NCI-H345 (cell line): Measurements from ENCODE around the gene AK5.

ENCODE experiments used
- DNase-seq: peaks from one replicate; lab custom pipeline; 2025; lab: John Stamatoyannopoulos, UW

AK5 gene

DNA sequence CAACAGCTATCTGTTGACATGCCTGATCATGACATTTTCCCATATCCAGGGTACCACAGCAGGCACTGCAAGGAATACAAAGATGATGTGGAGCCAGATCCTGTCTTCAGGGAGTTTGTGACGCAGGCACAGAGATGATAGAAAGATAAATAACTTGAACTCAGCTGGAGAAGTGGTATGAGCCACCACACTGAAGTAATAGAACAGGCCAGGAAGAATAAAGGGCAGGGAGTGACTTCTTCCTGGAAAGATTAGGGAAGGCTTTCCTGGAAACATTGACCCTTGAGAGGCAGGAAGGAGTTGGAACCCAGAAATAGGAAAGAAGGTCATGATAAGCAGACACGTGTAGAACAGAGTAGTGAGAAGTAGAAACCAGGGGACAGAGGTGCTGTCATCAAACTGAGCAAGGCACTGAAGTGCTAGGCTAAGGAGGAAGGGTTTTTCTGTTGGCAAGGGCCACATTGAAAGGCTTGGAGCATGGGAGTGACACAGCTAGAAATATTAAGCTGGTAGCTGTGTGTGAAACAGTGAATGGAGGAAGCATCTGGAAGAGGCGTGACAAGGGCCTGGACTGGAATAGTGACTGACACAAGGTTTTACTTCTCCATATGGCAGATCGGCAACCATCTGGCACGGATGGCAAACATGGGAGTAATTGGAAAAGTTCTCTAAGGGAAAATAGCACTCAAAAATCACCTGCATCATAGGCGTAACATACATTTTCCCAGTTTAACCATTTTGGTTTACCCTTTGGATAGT, 68.4 kb downstream of the AK5 start:
- DNase-seq = no peak

DNA sequence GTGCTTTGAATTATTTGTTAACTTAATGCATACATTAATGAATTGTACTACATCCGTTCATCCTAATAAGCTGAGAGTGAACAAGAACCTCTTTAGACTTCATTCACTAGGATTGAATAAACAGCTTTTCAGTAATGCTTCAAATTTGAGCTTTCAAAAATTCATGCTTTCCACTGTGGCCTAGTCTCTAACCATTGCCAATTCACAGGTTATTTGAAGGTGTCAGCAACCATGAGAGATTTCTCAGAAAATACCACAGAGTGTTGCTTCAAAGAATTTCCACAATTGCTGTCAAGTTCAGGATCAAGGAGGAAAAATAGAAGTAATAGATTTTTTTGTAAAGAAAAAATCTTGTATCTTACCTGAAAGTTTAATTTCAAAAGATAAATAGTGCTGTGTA, 72.7 kb downstream of the AK5 start:
- no peak for DNase-seq

DNA sequence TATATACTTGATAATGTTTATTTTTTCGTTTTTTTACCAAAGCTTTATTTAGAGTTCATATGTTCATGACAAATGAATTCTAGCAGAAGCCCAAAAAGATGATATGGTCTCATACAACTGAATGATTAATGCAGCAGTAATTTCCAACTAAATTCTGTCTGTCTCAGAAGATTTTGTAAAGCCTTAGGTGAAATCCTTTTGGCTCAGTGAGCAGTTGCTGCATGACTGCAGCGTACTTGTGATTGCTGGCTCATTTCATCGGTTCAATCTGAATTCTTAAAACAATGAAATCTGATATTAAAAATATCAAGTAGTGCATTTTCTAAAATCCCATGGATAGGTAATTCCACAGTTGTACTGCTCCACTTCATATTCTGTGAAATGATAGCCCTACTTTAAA, 73.2 kb downstream of the AK5 start:
- no peak for DNase-seq

DNA sequence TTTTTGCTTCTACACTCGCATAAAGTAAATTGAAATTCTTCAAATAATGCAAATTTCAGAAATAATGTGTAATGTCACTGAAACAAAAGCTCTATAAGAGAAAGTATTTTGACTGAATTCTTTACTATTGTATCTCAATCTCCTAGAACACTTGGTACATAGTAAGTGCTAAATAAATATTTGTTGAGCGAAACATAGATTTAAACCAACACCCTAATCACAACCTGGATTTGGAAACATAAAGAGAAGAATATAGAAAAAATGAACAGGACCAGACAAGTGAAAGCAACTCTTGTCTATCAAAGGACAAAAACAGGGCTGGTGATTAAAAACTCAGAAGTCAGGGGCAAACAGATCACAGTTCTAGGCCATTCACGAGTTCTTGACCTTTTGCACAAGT, 74.3 kb downstream of the AK5 start:
- DNase-seq = no peak

DNA sequence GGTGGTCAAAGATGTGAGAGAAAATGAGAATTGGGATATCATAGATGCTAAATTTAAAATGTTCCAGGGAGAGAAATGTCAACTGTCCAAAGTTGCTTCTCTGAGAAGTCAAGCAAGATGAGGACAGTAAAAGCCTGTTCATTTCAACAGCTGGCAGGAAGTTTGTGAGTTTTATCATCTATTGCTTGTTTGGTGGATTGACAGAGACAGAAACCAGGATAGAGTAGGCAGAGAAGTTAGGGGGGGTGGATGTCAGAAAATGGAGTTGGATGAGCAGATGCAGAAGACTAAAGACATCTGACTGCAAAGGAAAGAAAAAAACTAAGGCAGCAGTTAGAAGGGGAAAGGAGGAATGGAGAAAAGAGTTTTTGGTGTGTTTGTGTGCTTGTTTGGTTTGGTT, 78.4 kb downstream of the AK5 start:
- DNase-seq = no peak

DNA sequence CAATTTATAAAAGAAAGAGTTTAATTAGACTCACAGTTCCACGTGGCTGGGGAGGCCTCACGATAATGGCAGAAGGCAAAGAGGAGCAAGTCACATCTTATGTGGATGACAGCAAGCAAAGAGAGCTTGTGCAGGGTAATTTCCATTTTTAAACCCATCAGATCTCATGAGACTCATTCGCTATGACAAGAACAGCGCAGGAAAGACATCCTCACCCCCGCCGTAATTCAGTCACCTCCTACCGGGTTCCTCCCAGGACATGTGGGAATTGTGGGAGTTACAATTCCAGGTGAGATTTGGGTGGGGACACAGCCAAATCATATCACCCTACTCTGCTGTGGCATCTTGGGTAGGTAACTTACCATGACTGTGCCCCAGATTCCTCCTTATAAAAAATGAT, 79.8 kb downstream of the AK5 start:
- DNase-seq = no peak

DNA sequence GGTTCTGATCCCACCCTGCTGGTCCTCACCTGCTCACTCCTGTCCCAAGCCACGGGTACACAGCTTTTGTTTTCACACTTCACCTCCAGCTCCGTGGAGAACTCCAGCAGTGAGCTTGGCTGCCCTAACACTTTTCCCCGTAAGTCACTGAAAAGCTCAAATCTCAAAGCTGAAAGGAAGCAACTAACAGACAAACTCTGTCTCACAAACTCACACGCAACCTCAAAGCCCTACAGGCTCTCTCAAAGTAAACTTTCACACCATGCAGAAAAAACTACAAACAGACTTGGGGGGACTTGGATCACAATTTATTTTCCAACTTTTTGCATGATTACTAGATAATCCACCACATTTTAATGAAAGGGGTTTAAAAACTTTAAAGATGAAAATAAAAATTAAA, 88.3 kb downstream of the AK5 start:
- no peak for DNase-seq

DNA sequence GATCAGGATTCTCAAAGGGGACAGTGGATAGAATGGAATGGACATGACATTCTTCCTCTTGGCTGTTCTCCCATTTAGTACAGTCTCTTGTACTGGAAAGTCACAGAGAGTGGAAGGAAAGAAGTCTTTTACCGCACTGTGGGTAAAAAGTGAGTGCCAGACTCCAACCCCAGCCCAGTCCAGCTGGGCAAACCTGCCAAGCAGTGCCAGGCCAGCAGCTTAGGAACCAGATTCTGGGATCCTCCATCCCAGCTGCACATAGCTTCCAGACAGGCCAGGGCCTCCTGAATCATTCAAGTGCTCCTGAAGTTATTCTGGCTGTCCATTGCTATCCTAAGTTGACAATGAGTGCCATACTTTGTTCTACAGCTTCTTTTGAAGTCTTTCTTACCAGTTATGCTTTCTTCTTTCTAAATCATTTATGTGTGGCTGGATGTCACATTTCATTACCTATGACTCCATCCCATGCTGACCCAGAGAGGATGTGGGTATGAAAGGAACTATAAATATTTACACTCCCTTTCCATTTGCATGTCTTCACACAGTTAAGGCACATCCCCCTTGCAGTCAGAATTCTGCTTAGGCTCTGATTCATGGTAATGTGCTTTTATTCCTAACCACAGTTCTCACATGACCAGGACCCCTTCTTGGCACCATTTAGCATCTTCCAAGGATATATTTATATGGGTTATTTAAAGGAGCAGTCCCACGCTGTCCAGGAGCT, 88.9 kb downstream of the AK5 start:
- no peak for DNase-seq

DNA sequence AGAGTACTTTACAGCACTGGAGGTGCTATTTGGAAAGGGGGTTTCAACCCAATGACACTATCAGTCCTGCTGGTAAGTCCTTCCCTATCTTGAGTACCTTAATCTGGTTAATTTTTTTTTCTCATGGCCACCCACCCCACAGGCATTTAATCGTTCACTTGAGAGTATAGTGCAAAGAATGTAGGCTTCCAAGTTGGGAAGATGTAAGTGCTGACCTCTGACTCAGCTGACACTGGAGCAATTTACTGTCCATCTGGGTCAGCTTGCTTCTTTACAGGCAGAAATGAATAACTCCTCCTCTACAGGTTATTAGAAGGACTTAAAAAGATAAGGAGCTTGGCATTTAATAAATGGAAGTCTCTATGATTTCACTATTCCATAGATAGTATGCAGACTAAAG, 89.6 kb downstream of the AK5 start:
- DNase-seq = no peak

DNA sequence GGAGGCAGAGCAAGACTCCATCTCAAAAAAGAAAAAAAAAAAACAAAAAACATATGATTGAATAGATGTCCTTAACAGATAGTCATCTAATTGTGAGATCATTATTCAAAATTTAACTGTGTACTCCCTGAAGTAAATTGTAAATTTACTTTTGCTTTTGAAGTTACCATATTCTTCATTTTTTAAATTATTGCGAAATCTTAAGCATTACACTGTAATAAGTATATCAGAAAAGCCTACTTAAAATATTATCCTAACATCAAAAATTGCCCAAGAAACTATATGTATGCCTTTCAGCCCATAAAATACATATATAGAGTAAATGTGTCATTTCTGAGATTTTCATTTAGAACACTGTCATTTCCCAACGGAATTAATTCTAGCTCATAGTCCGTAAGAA, 91.9 kb downstream of the AK5 start:
- DNase-seq = no peak

DNA sequence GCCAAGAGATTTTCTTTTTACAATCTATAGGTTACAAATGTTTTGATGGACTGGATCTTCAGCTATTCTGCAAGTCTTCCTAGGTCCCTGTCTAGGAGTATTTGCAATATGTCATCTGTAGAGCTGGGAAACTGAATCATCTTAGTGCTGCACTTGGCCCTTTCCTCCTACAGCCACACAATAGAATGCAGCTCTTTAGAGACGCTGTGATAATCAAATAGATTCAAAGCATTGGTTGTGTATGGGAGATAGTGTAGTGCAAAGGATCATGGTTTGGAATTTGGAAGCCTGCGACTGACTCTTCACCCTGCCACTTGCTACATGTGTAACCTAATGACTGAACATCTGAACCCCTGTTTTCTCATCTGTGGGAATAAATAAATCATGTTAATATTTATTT, 93.7 kb downstream of the AK5 start:
- no peak for DNase-seq

DNA sequence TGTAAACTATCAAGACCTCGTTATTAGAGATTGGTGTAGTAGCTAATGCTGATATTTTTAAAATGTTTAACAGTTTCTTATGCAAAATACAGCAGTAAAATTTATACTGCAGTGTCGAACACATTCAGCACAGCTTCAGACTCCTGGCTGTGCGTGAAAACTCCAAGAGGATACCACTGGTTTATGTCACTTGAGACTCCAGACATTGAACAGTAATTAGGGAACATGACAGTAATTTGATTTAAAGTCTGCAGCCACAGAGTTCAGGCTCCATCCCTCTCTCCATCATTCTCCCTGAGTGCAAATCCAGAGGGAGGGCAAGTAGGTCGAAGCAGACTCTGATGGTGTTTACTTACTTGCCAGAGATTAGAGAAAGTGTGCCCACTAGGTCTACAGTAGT, 94.2 kb downstream of the AK5 start:
- DNase-seq = no peak

DNA sequence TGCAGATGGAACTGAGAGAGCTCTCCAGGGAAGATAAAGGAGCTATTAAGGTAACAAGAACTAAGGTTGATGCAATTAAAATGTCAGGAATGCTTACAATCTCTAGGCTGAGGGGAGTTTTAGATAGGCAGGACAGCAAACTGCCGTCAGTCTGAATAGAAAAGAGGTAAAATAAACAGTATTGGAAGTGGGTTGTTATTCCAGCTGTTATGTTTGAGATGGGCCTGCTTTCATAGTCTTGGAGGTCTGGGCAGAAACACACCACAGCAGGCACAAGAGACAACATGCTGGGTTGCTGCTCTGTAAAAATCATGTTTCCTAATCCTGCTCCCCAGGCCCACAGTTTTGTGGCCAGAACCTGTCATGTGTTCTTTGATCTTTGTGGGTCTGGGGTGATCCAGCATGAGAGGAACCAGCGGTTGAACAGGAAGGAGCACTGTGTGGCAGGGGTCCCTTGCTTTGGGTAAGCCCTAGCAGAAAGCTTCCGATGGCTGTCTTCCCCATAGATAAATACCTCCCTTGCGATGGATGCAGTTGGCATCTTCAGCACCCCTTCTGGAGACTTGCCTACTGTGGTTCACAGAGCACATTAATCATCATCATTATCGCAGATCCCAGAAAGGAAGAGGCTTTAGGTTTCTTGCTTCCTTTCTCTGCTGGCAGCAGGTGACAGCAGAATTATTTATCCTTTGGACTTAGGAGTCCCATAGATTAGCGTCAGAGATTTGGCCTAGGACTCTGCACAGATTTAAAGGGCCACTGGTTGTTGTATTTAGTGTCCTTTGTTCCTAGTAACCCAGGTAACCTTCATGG, 97.1 kb downstream of the AK5 start:
- DNase-seq = no peak

DNA sequence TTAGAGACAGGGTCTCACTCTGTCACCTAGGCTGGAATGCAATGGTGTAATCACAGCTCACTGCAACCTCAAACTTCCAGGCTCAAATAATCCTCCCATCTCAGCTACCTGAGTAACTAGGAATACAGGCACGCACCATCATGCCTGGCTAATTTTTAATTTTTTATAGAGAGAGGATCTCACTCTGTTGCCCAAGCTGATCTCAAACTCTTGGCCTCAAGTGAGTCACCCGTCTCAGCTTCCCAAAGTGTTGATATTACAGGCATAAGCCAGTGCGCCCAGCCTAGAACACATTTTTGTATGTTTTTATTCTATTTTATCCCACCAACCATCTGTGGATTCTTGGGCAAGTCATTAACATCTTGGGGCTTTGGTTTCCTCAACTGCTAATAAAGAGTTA, 100.5 kb downstream of the AK5 start:
- no peak for DNase-seq

DNA sequence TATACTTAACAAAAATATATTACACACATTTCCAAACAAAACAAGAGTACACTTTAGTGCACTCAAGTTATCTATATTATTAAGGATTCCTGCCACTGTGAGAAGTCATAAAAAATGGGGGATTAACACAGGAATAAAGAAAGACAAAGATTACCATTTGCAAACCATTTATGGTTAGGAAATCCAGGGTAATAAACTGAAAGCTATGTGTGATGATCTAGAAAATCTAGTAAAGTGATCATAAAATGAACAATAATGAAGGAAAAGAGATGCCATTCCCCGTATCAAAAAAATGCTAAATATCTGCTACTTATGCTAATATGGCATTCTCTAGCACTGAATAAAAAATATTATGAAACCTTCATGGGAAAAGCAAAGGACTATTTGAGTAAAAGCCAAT, 101.4 kb downstream of the AK5 start:
- DNase-seq = no peak

DNA sequence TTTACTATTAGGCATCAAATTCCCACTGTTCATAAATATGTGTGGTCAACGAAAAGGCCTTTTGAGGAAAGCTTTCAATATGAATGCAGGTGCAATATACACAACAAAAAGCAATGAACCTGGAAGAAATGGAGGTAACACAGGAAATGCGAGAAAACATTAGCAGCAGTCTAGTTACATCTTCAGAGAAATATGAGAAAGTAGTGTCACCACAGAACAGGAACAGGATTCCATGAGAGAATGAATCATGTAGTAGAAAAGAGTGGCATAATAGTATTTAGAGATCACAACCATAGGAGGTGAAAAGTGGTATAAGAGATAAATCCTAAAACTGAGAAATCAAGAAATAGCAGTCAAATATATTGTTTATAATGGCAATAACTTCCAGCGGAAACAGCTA, 103.7 kb downstream of the AK5 start:
- no peak for DNase-seq

DNA sequence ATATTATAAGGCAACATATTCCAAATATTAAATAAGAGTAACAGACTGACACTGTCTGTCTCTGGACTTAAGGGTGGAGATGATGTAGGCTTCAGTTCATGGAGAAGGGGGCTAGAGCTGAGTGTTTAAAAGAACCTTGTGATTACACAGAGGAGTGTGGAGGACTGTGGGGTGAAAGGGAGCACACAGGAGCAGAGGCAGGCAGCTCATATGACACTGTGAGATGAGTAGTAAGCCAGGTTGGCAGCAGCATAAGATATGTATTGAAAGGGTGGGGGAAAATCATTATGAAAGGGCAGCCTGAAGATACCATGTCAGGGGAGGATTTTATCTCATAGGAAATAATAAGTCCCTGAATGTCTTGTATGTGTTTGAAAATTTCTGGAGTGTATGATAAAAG, 104.5 kb downstream of the AK5 start:
- DNase-seq = no peak

DNA sequence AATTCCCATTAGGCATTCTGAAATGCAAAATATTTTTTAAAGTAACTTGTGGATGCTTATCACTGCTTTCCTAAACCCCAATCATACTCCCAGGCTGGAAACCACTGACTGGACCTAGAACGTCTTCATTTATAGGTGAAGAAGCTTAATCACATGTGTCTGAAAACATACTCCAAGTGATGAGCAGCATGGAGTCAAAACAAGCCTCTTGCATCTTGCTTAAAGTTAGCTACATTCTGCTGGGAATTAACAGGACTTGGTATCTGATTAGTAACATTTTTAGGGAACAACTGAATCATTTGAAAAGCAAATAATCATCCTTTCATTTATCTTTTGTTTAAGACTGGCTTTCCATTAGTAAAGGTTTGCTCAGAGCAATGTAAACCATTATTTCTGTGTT, 105.7 kb downstream of the AK5 start:
- DNase-seq = no peak

DNA sequence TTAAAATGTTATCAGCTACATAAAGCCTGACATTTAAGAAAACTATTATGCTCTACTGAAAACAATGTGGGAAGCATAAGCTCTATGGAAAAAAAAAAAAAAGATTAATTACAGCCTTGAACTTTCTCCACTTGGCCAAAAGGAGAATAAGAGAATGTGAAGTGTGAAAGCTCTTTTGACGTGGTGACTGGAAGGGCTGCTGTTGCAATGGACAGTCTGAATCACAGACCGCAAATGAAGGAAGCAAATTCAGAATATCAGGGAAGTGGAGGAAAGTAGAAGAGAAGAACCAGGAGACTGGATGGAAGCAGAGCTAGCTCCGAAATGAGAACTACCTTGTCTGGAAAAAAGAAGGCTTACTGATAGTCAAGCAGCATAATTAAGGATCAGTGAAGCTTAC, 106.8 kb downstream of the AK5 start:
- DNase-seq = no peak

DNA sequence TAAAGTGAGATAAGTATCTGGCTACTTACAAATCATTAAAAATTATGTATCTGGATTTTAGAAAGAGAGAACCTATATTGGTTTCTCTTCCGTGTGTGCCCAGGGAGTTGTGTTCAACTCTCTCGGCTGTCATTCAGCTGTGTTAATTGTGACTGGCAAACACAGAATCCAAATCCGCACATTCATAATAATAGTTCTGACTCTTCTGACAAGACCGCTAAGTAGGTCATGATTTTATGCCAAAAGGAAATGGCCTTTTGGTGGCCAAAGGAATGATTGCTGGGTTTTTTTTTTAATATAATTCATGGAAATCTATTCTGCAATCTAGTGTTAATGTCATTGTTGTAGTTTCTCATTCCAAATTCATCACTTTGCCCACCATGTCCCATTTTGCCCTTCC, 110.7 kb downstream of the AK5 start:
- no peak for DNase-seq

DNA sequence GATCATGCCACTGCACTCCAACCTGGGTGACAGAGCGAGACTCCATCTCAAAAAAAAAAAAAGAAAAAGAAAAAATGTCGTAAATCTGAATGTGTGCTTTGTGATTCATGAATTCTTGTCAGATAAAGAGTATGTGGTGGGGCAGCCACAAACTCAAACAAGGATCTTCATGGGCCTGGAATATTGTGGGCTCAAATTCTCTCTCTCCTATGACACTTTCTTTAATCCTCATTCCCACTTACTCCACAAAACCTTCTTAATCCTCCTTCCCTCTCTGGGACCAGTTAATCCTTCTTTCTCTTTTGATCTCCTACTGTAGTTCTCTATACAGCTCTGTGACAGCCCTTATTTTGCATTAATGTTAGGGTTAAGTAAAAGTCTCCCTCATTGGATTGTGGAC, 112.3 kb downstream of the AK5 start:
- no peak for DNase-seq

DNA sequence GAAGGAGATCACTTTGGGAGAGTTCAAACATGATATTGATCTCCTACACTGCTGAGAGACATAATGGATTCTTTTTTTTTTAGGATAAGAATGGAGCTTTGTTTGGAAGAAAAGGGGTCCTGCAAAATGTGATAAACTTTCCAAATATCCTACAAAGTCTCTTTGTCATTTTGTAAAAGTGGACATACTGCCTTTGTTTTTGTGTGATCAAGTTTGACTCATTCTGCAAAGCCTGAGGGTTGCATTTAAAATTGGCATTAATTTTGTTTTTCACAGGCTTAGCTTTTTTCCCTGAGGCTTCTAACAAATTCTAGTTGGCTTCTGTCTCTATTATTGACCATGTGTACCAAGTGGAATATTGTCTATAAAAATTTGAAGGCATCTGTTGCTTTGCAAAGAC, 113.2 kb downstream of the AK5 start:
- DNase-seq = no peak

DNA sequence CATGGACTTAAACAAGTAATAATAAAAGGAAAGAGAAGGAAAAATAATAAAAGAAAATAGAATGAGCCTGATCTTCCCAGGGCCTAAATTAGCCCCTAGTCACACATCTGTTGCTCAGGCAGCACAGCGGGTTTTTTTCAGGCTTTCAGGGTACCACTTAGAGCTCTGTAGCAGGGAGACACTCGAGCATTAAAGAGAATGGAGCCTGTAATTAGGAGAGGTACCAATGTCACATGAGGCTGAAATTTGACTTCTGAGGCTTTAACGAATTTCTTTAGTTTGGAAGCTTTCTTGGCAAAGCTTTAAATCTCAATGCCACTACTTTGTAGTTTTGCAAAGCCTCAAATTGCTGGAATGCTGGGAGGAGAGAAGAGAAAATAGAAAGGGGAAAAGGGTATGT, 116.3 kb downstream of the AK5 start:
- no peak for DNase-seq
